GM12892 (cell line): ENCODE measurements around the gene CCDC33.

ENCODE experiments used
- POLR2A ChIP-seq: IDR thresholded peaks from 2 replicates; pipeline ENCODE4 v1.6.1; 2011; ENCODE audit warnings: low read depth, low read length, control low read depth
- POLR2AphosphoS5 ChIP-seq: IDR thresholded peaks from 2 replicates; pipeline ENCODE4 v1.6.1; 2011; ENCODE audit warnings: low read depth, low read length, control low read depth
- TAF1 ChIP-seq: IDR thresholded peaks from 2 replicates; pipeline ENCODE4 v1.6.1; 2011; ENCODE audit warnings: low read depth, mild to moderate bottlenecking, control low read depth, low read length, borderline replicate concordance

- TF ChIP-seq POLR2A (no peak), TAF1 (no peak), POLR2AphosphoS5 (no peak)
These were observed 30.6 kb upstream of the CCDC33 start for GRCh38 chr15:74205582-74205947.
